GM20000 (cell line): ENCODE data around the gene HOXD12.

ENCODE experiments used
- DNase-seq: peaks from one replicate; pipeline ENCODE4 v3.0.0; 2012; ENCODE audit warnings: low spot score
- TF ChIP-seq, protein P1 (sequence below): IDR thresholded peaks from 2 replicates; pipeline ENCODE4 v1.5.1; 2012; ENCODE audit warnings: mild to moderate bottlenecking, control low read depth; ENCODE audit errors: extremely low read depth, missing control alignments

The HOXD12 gene

DNA sequence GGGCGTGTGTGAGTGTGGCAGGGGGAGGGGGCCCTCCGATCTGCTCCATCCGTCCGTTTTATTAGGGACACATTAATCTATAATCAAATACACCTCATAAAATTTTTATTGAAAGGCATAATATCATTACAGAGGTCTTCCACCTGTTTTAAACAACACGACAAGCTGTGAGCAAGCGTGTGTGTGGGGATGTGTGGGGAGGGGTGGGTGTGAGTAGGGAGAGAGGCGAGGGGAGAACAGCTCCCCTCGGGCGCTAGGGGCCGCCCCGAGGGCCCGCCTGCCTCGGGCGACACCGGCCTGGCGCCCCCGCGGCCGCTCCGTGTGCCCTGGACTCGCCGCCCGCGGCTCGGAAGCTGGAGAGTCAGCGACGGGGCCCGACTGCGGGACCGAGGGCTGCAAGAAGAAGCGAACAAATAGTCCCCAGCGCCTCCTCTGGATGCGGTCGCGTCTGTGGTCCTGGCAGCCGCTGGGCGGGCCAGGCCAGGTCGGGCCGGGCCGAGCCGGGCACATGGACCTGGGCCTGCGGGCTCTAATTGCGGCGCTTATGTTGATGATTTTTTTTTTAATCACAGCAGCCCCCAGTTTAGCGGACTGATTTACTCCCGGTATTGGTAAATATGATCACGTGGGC is 22.6 kb downstream of the HOXD12 start:
- no peak for DNase-seq
- TF ChIP-seq, protein P1, sequence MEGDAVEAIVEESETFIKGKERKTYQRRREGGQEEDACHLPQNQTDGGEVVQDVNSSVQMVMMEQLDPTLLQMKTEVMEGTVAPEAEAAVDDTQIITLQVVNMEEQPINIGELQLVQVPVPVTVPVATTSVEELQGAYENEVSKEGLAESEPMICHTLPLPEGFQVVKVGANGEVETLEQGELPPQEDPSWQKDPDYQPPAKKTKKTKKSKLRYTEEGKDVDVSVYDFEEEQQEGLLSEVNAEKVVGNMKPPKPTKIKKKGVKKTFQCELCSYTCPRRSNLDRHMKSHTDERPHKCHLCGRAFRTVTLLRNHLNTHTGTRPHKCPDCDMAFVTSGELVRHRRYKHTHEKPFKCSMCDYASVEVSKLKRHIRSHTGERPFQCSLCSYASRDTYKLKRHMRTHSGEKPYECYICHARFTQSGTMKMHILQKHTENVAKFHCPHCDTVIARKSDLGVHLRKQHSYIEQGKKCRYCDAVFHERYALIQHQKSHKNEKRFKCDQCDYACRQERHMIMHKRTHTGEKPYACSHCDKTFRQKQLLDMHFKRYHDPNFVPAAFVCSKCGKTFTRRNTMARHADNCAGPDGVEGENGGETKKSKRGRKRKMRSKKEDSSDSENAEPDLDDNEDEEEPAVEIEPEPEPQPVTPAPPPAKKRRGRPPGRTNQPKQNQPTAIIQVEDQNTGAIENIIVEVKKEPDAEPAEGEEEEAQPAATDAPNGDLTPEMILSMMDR, result no peak

DNA sequence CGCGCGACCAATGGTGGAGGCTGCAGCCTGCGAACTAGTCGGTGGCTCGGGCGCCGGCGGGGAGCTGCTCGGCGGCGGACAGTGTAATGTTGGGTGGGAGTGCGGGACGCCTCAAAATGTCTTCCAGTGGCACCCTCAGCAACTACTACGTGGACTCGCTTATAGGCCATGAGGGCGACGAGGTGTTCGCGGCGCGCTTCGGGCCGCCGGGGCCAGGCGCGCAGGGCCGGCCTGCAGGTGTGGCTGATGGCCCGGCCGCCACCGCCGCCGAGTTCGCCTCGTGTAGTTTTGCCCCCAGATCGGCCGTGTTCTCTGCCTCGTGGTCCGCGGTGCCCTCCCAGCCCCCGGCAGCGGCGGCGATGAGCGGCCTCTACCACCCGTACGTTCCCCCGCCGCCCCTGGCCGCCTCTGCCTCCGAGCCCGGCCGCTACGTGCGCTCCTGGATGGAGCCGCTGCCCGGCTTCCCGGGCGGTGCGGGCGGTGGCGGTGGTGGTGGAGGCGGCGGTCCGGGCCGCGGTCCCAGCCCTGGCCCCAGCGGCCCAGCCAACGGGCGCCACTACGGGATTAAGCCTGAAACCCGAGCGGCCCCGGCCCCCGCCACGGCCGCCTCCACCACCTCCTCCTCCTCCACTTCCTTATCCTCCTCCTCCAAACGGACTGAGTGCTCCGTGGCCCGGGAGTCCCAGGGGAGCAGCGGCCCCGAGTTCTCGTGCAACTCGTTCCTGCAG is 23.3 kb downstream of the HOXD12 start, which contains the start of gene HOXD9:
Gene HOXD9, plus strand, starts transcription at position 37 of the 728 bp plus-strand sequence. Its CDS starts 50 bp downstream, at position 87.
- TF ChIP-seq, protein P1, result no peak
- DNase-seq, result no peak

DNA sequence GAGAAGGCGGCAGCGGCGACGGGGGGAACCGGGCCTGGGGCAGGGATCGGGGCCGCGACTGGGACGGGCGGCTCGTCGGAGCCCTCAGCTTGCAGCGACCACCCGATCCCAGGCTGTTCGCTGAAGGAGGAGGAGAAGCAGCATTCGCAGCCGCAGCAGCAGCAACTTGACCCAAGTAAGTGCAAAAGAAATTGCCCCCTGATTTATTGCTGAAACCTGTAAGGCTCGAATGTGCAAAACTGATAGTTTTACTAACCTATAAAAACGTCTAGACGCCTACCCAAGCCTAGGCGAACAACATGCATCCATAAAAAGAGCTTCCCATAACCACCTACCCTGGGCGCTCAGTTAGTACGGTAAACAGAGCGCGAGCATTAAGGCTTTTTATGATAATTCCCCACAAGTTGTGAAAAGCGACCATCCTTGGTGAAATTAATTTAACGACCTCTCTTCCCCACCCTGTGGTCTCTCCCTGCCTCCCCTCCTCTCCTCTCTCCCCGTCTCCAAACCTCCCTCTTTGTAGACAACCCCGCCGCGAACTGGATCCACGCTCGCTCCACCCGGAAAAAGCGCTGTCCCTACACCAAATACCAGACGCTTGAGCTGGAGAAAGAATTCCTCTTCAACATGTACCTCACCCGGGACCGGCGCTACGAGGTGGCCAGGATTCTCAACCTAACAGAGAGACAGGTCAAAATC is 24.0 kb downstream of the HOXD12 start:
- TF ChIP-seq, protein P1, result no peak
- DNase-seq, result no peak

DNA sequence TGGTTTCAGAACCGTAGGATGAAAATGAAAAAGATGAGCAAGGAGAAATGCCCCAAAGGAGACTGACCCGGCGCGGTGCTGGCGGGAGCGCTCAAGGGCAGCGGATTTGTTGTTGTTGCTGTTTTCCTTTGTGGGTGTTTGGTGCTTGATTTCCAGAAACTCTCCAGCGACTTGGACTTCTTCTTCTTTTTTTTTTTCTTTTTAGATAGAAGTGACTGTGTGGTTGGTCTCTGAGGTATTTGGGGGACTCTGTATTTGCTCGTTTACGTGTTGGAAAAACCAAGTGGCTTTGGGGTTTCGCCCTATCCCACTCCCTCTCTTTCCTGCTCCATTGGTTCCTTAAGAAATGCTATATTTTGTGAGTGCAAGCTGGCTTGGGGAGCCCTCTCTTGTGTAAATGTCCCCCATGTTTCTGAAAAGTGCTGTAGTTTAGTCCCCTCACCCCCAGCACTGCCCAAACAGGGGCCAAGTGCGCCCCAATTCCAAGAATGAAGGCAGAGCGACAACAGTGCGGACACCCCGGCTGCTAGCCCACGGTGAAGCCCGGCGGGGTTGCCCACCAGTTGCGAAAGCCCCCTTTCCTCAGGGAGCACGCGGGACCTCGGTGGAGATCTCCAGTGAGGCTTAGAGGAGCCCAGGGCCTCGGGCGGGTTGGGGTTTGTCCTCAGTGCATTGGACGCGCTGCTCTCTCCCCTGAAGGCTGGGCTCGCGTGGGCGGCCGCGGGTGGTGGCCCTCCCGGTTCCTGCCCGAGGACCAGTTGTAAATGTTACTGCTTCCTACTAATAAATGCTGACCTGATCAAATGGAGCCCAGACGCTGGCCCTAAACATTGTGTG is 24.7 kb downstream of the HOXD12 start:
- DNase-seq, result no peak
- TF ChIP-seq, protein P1, result no peak

DNA sequence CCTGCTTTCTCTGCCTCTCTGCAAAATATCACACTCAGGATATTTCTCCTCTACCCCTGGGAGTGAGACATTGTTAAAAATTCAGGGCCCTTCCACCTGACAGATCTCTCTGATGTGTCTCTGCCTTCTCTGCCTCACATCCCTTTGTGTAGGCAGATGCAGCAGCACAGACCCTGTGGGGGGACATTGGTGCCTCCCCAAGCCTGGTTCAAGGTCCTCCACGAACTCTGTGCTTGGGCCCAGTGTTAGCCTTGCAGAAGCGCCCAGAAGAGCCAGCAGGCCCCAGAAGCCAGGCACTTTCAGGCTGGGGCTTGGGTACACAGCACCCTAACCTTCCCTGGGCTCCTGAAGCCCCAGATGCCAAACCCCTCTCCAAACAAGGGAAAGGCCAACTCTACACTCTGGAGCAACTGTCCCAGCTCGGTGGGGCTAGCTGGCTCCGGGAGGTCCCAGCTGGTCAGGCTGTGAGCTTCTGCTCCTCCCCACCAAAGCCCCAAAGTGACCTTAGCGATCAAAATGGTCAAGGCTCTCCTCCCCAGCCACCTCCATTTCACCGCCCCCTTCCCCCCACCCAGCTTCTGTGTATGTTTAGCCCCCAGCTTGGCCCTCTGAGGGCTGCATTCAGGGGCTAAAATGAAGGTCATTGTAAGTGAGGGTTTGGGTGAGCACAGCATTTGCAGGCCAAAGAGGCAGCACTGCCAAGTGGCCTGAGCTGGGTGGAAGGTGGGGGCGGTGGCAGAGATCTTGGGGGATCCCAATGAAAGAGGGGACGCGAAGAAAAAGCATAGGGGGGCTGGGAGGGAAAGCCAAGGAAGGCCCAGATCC is 25.6 kb downstream of the HOXD12 start:
- no peak for DNase-seq
- TF ChIP-seq, protein P1, result no peak

DNA sequence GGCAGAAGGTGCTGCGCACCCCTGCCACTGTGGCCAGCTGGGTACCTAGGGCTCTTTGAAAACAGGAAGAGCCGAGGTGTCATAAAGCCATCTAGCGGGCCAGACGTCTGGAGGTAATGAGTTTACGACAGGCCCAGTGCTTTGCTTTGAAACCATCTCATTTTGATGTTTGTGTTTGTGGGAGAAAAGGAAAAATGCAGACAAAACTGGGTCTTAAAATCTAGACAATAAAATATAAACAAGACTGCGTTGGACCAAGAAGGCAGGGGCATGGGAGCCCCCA is 26.1 kb downstream of the HOXD12 start:
- DNase-seq, result no peak
- TF ChIP-seq, protein P1, result no peak
